Measurements from ENCODE around the gene PTPRG. TPM values are rescaled to one million over a fixed set of nuclear protein-coding genes. Genes with fewer than 3 reads are reported as not detected.

Gene PTPRG
- total RNA-seq, 4 donors from 2014 or later = 8.4 to 37.3 (median 14.9) TPM

DNA sequence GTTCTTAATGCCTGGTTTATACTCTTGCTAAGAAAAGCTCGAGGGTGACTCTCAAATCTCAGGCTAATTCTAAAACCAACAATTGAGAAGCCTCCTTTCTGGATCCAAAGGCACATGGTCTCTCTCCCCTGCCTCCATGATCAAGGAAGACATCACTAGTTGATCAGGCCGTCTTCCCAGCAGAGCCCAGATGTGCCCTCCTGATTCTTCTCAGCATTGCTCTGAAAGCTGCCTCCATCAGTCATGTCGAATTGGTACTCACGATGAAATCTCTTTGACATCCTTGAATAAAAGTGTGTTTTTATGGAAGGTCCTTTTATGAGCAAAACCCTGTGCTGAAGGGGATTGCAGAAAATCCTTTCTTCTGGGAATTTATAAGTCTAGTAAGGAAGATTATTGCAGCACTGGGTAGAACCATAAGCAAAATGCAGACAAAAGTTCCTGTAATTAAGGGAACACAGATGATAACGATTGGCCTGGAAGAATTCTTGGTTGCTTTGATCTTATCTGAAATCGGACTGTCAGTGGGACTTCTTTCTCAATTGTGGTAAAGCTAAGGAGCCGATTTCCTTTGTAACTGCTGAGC lies 345.9 kb downstream of the PTPRG start:
- TF ChIP-seq, protein P1, sequence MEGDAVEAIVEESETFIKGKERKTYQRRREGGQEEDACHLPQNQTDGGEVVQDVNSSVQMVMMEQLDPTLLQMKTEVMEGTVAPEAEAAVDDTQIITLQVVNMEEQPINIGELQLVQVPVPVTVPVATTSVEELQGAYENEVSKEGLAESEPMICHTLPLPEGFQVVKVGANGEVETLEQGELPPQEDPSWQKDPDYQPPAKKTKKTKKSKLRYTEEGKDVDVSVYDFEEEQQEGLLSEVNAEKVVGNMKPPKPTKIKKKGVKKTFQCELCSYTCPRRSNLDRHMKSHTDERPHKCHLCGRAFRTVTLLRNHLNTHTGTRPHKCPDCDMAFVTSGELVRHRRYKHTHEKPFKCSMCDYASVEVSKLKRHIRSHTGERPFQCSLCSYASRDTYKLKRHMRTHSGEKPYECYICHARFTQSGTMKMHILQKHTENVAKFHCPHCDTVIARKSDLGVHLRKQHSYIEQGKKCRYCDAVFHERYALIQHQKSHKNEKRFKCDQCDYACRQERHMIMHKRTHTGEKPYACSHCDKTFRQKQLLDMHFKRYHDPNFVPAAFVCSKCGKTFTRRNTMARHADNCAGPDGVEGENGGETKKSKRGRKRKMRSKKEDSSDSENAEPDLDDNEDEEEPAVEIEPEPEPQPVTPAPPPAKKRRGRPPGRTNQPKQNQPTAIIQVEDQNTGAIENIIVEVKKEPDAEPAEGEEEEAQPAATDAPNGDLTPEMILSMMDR (IDR thresholded peaks at IDR 0.05) = no peak
- no peak for TF ChIP-seq POLR2A (IDR thresholded peaks at IDR 0.05)
- no peak overlapping the region for H3K4me3 ChIP-seq (ENCODE audit: low read depth, poor library complexity, severe bottlenecking)
- WGBS, 2 donors = 91 to 92% methylated on average over 7 of the region's 7 CpGs
- intact Hi-C loops (cut with DNase I; ENCODE audit: low total_unique reads) = no loop called here
- no peak for DNase-seq (ENCODE audit: low spot score in 2 of 2)

DNA sequence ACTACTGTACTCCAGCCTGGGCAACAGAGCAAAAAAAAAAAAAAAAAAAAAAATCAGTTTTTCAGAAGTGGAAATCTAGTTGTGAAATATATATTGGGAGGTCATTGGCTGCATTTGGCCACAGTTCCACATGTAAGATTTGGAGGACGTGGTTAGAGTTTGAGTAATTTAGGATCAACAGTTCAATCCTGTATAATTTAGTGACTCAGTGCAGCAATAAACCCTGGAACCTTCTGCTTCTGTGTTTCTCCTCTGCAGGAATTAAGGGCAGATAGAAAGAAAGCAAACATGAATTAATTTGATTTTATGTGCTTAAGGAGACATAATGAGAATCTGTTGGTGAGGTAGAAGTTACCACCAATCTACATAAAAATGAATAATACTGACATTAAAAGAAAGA lies 347.0 kb downstream of the PTPRG start:
- TF ChIP-seq POLR2A (IDR thresholded peaks at IDR 0.05) = no peak
- TF ChIP-seq, protein P1 (IDR thresholded peaks at IDR 0.05) = no peak

DNA sequence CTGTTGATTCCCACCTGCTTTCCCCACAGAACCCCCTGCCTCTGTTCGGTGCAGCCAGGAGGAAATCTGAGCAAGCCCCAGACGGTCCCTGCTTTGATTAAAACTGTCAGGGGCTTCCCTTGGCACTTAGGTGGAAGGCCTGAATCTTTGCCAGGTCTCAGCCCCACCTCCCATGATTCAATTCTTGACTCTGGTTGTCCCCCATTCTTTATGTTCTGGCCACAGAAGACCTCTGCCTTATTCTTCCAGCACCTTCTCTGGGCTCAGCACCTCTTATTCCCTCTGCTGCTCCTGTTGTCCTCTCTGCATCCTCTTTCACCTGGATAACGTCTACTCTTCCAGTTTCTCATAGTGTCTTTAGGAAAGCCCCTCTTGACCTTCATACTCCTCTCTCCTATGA lies 349.4 kb downstream of the PTPRG start:
- intact Hi-C loops (cut with DNase I; ENCODE audit: low total_unique reads) = no loop called here
- no peak for DNase-seq (ENCODE audit: low spot score in 2 of 2)
- WGBS, 2 donors = 90 to 91% methylated on average over 3 of the region's 3 CpGs
- no peak for TF ChIP-seq POLR2A (IDR thresholded peaks at IDR 0.05)
- TF ChIP-seq, protein P1 (IDR thresholded peaks at IDR 0.05) = no peak
- H3K4me3 ChIP-seq (ENCODE audit: low read depth, poor library complexity, severe bottlenecking) = no peak overlapping the region

More for the DNA sequence above, 347.0 kb downstream of the PTPRG start:
- intact Hi-C loops (cut with DNase I; ENCODE audit: low total_unique reads) = no loop called here
- H3K4me3 ChIP-seq (ENCODE audit: low read depth, poor library complexity, severe bottlenecking) = no peak overlapping the region
- no peak for DNase-seq (ENCODE audit: low spot score in 2 of 2)
- 27 to 48% methylated on average over 1 of the region's 1 CpG for WGBS, 2 donors

DNA sequence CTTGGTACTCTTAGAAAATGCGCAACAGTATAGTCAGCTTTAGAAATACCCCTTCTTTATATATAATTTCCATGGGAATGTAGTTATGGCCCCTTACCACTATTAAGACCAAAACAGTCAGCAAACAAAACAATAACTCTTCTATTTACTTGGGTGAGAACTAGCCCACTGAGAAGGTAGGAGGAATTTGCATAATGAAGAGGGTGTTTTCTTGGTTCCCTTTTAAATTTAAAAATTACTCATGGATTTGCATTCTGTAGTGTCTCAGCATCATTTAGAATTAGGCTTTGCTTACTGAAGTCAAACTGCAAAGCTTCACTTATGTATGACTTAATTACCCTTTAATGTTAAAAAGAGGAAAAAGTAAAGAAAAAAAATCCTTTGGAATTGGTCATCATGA lies 350.8 kb downstream of the PTPRG start:
- 97 to 98% methylated on average over 1 of the region's 1 CpG for WGBS, 2 donors

DNA sequence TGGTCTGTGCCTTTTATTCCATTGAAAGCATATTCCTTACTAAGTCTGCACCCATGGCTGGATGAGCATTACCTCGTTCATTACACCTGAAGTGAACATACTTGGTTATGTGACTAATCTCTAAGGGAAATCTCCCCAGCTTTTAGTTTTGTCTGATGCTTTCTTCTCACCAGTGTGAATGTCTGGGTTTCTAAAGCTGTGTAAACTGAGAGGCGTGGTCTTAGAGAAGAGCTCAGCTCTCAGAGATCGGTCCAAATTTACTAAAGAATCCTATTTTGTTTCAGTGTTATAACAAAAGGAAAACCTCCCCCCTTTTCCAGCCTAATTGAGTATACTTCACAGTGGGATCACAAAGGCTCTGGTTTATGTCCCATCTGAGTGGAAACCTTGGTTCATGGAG lies 352.3 kb downstream of the PTPRG start:
- no peak for TF ChIP-seq POLR2A (IDR thresholded peaks at IDR 0.05)
- TF ChIP-seq, protein P1 (IDR thresholded peaks at IDR 0.05) = no peak
- intact Hi-C loops (cut with DNase I; ENCODE audit: low total_unique reads) = no loop called here
- no peak overlapping the region for H3K4me3 ChIP-seq (ENCODE audit: low read depth, poor library complexity, severe bottlenecking)
- DNase-seq (ENCODE audit: low spot score in 2 of 2) = no peak
- 68 to 81% methylated on average over 3 of the region's 3 CpGs for WGBS, 2 donors

More for the DNA sequence above, 350.8 kb downstream of the PTPRG start:
- no peak for TF ChIP-seq POLR2A (IDR thresholded peaks at IDR 0.05)
- TF ChIP-seq, protein P1 (IDR thresholded peaks at IDR 0.05) = no peak
- DNase-seq (ENCODE audit: low spot score in 2 of 2) = no peak
- intact Hi-C loops (cut with DNase I; ENCODE audit: low total_unique reads) = no loop called here
- no peak overlapping the region for H3K4me3 ChIP-seq (ENCODE audit: low read depth, poor library complexity, severe bottlenecking)

DNA sequence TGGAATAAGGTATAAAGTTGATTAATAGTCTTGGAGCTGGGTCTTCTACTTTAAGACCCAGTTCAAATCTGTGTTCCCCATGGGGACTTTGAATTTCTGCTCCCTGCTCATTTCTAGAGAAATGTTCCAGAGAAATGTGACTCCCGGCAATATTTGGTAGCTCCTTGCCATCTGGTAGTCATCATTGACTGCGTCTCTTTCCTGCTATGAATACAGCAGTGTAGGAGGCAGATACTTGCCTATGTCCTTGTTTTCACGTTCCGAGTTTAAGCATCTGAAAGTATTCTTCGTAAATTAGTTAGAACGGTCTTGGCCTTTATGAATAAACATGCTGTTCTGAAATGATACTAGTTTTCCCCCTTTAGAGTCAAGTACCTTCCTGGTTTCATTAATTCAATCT lies 352.9 kb downstream of the PTPRG start:
- no peak for DNase-seq (ENCODE audit: low spot score in 2 of 2)
- WGBS, 2 donors = 60 to 65% methylated on average over 6 of the region's 6 CpGs
- TF ChIP-seq POLR2A (IDR thresholded peaks at IDR 0.05) = no peak
- TF ChIP-seq, protein P1 (IDR thresholded peaks at IDR 0.05) = no peak
- H3K4me3 ChIP-seq (ENCODE audit: low read depth, poor library complexity, severe bottlenecking) = no peak overlapping the region
- intact Hi-C loops (cut with DNase I; ENCODE audit: low total_unique reads) = no loop called here
